ENCODE measurements around the gene KCNA3.
"Not testable (repeated sequence)": the region's sequence is repeated elsewhere in the genome, so short reads cannot be mapped to it uniquely, and the experiment has no call there.

KCNA3 gene

GRCh38 chr1:110677526-110677925, 2.8 kb upstream of the KCNA3 start:
- DNase-seq (ENCODE audit: low read depth in 2 of 2), result no peak

DNA sequence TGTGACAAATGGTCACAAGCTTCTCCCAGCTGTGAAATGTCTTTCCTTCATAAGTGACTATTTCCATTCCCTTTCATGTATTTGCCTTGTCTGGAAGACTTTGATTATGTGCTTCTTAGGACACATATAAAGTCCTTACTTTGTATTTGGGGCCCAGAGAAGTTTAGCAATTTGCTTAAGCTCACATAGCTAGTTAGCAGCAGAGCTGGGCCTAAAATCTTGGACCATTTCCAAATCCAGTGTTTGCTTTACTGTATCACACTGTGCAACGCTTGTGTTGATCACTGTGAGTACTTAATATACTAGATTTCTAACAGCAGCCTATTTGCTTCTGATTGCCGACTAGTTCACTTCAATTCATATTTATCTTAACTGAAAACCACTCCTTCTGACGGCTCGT, 2.2 kb upstream of the KCNA3 start:
- DNase-seq (ENCODE audit: low read depth in 2 of 2), result no peak

- DNase-seq (ENCODE audit: low read depth in 2 of 2), result no peak
Observed at GRCh38 chr1:110675060-110675791, 486 bp upstream of the KCNA3 start.

DNA sequence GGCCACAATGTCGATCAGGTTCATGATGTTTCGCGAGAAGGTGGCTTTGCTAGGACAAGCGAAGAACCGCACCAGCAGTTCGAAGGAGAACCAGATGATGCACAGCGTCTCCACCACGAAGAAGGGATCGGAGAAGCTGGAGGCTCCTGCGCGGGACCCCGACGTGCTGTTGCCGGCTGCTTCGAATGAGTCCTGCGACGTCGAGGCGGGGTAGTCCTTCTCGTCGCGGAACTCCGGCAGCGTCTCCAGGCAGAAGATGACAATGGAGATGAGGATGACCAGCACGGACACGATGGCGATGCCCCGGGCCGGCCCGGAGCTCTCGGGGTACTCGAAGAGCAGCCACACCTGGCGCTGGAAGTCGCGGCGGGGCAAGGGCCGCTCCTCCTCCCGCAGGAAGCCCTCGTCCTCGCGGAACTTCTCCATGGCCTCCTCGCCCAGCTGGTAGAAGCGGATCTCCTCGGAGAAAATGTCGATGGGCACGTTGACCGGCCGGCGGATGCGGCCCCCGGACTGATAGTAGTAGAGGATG, 869 bp downstream of the KCNA3 start:
- DNase-seq (ENCODE audit: low read depth in 2 of 2), result no peak

- DNase-seq (ENCODE audit: low read depth in 2 of 2), result no peak
Observed at GRCh38 chr1:110673197-110673701, 1.5 kb downstream of the KCNA3 start.

DNA sequence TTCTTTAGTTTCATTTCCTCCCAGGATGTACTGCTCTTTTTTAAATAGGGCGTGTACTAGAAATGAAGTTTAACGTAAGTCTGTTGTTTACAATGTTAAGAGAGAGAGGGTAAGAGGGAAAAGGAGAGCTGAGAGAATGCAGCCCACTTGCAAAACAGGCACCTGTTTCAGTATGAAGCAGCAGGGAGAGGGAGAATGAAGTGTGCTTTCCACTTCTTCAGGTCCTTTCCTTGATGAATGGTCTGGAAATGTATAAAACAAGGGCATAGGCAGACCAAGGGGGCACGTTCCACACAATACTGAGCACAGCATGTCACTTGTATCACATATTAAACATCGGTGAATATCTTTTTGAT, 2.0 kb downstream of the KCNA3 start:
- no peak for DNase-seq (ENCODE audit: low read depth in 2 of 2)

DNA sequence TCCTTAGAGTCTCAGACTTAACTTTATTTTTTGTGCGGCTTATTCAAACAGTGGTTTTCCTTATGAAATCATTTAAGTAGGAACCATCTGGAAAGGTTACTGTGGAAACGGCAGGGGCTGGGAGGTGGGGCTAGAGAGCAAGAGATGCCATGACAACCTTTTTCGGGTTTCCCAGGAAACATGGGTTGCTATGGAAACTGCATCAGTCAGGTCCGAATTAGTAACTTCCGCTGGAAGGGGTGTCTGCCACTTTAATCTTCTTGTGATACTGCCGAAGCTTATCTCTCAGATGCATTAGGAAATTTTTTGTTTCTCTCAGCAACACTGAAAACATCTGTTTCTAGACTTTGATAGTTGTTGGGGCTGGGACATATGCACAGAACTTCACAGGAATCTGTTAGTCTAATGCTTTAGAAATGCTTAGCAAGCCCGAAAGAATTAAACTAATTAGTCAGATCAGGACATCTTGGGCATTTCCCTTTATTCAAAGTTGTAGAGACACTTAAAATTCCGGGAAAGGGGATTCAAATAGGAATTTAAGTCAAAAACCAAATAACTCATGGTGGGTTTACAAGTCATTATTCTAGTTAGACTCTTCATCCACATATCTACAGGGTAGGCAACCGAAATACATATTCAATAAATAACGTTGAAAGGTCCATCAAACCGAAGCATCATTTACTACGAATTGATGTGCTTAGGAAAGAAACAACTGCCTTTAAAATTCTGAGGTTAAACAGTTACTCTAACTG, 2.6 kb downstream of the KCNA3 start:
- peak in 1 of 2 donors; percentile 61 for DNase-seq (ENCODE audit: low read depth in 2 of 2)

GRCh38 chr1:110671361-110671760, 3.4 kb downstream of the KCNA3 start:
- no peak for DNase-seq (ENCODE audit: low read depth in 2 of 2)

- no peak for DNase-seq (ENCODE audit: low read depth in 2 of 2)
Observed at GRCh38 chr1:110668549-110668948, 6.2 kb downstream of the KCNA3 start.

GRCh38 chr1:110667776-110668175, 7.0 kb downstream of the KCNA3 start:
- no peak for DNase-seq (ENCODE audit: low read depth in 2 of 2)

- DNase-seq (ENCODE audit: low read depth in 2 of 2), result no peak
Observed at GRCh38 chr1:110663241-110663640, 11.5 kb downstream of the KCNA3 start.

GRCh38 chr1:110659559-110659958, 15.2 kb downstream of the KCNA3 start:
- not testable (repeated sequence) for DNase-seq (ENCODE audit: low read depth in 2 of 2)

GRCh38 chr1:110657351-110657750, 17.4 kb downstream of the KCNA3 start:
- DNase-seq (ENCODE audit: low read depth in 2 of 2), result no peak

GRCh38 chr1:110650609-110651008, 24.1 kb downstream of the KCNA3 start:
- DNase-seq (ENCODE audit: low read depth in 2 of 2), result no peak

DNA sequence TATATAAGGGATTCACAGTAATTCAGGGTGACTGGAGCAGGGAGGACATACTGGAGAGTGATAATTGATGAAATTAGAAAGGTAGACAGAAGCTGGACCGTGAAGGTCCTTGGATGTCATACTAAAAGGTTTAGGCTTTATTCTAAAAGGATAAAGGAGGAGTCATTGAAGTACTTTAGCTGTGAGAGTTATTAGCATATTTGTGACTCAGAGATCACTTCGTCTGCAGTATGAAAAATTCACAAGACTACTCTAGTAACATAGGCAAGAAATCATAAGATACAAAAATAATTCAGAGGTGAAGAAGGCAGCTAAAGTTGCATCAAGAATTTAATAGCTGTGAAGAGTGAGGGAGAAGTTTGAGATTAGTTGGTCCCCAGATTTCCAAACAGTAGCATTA, 26.3 kb downstream of the KCNA3 start:
- no peak for DNase-seq (ENCODE audit: low read depth in 2 of 2)

GRCh38 chr1:110647254-110647891, 27.4 kb downstream of the KCNA3 start:
- no peak for DNase-seq (ENCODE audit: low read depth in 2 of 2)

DNA sequence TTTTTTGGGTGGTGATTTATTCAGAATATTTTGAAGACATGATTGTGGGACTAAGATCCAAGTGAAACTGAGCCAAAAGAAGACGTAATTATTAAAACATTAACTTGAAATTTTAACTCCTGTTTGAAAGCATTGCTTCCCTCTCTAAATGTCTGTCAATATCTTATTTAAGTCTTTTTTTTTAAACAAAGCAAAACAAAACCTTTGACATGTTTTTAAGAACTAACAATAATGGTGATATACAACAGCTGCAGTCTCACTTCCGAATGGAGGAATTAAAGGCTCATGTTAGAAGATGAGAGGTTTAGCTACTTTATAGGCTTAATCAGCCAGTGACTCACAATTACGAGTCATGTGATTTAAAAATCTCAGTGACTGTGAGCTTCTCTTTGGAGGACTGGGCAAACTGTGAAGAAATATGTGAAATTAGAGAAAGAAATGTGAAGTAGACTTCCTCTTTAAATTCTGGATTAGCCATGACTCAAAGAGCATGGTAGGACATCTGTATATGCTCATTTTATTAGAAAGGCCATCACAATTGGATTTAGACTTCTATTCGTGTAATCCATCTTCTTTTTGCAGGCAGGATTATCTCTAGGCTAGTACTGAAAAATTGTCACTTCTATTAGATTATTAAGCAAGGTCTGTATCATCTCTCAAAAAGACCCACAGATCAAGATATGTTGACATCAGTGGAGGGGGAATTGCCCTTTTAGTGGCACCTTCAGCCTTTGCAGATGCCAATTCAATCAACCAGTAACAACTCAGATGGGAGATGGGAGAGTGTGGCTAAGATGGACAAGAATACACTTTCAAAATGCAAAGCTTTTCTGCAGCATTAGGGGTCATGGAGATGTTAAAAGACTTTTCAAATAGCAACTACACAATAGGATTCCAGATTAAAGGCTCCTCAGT, 28.7 kb downstream of the KCNA3 start:
- DNase-seq (ENCODE audit: low read depth in 2 of 2), result no peak

GRCh38 chr1:110645211-110645610, 29.5 kb downstream of the KCNA3 start:
- DNase-seq (ENCODE audit: low read depth in 2 of 2), result no peak

DNA sequence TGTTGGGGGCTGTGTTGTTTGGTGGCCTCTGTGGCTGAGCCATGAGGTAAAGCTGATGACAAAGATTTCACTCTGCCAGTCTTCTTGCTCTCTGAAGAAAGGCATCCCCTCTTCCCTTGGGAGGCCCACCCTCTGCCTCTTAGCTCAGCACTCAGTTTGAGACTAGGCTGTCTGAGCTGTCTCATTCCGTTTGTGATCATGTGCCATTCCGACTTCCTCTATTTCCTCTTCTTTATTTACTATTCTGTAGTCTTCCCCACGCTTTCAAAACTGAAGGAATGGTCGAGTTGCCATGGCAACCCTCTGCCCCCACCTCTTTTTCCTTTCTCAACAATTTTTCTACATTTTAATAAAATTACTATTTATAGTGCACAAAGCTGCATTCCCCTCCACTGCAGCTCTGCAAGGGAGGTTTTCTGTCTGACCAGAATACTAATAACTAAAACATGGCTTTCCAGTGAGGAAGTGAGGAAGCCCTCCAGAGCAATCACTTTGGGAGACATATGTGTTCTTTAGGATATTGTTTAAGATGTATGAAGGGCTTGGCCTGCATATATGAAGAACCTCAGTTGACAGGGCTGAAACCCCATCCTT, 30.8 kb downstream of the KCNA3 start:
- DNase-seq (ENCODE audit: low read depth in 2 of 2), result no peak

GRCh38 chr1:110639724-110640386, 34.9 kb downstream of the KCNA3 start:
- no peak for DNase-seq (ENCODE audit: low read depth in 2 of 2)
